Measurements from ENCODE around the gene MAP6. TPM values are rescaled to one million over a fixed set of nuclear protein-coding genes. Genes with fewer than 3 reads are reported as not detected.

MAP6 gene
- total and polyA plus RNA-seq, 2 of the 13 experiments (the other 11 are each of a cell fraction or from before 2014, with no cell fraction given) = 0.04 TPM; not detected in 1

- TF ChIP-seq NFAT5 (CRISPR knock-in tag; IDR thresholded peaks at IDR 0.05) (no peak), KAT7 (CRISPR knock-in tag; IDR thresholded peaks at IDR 0.05; ENCODE audit: borderline replicate concordance) (no peak), ZNF354B (CRISPR knock-in tag; IDR thresholded peaks at IDR 0.05) (no peak)
Observed at GRCh38 chr11:75598264-75598663, 70.6 kb downstream of the MAP6 start (continued).

GRCh38 chr11:75597636-75598035 lies 71.2 kb downstream of the MAP6 start:
- ATAC-seq = peak; percentile 86
- no peaks in the 10 kb centered on the region for H4K20me1 ChIP-seq (ENCODE audit: insufficient read depth, low read length)
- peak; percentile 82 for FAIRE-seq
- BruUV-seq (replicated peaks) = no TSS peak
- no peak overlapping the region for H3K9ac ChIP-seq (ENCODE audit: insufficient read depth, low read depth, low read length)
- peak; percentile 36 for DNase-seq (ENCODE audit: low spot score)
- intact Hi-C loops (cut with micrococcal nuclease; ENCODE audit: unreplicated experiment) (no loop called here), in situ Hi-C loops (cut with HindIII; ENCODE audit: extremely low pct_ligation_motif_present, low pct_unique_long_range_greater_than_20kb) (loop anchor here (5.0 kb wide), 1 partner anchor 170 kb away; the partner anchor contains the start of gene DGAT2)
- no peaks in the 10 kb centered on the region for H3K9me3 ChIP-seq (ENCODE audit: low read length)
- 9% methylated on average over 4 of the region's 4 CpGs for WGBS (ENCODE audit: low lambda C conversion rate)
- no peak overlapping the region for H3K27ac ChIP-seq (ENCODE audit: extremely low read length, insufficient read depth, low read length)
- no peak overlapping the region for H2AFZ ChIP-seq (ENCODE audit: low read length)
- ChIA-PET CTCF (ENCODE audit: low intra/inter-chr PET ratio, low total read pairs) (interaction anchor here (1.3 to 1.7 kb wide), 2 partner anchors 51 to 171 kb away, joined by 3 to 6 read pairs; partner anchors contain the start of gene DGAT2), POLR2A (interaction anchor here (1.0 kb wide), 1 partner anchor 41 kb away, joined by 3 read pairs; no protein-coding TSS in a partner anchor)
- peaks cover 10% of the 10 kb centered on the region for H3K4me1 ChIP-seq (ENCODE audit: insufficient read depth, low read length)
- no peaks in the 10 kb centered on the region for H3K36me3 ChIP-seq (replicated peaks in 1 of 2; ENCODE audit: control insufficient read depth in 1 of 2, insufficient read depth in 2 of 2, low read length in 2 of 2)
- no peak overlapping the region for H3K4me3 ChIP-seq (replicated peaks in 1 of 3; ENCODE audit: insufficient read depth in 1 of 3, low read depth in 2 of 3, low read length in 3 of 3)
- H3K27me3 ChIP-seq (ENCODE audit: control insufficient read depth in 1 of 2, insufficient read depth in 2 of 2, low read length in 2 of 2) = peaks cover 2 to 14% of the 10 kb centered on the region in 2 experiments; a peak in 3 of 5 replicates
- H3K4me2 ChIP-seq (ENCODE audit: low read depth, low read length) = no peak overlapping the region
- no peaks in the 10 kb centered on the region for H3K79me2 ChIP-seq (ENCODE audit: insufficient read depth, low read length)
- TF ChIP-seq ATF4 (CRISPR knock-in tag; IDR thresholded peaks at IDR 0.05) (no peak), TGIF2 (CRISPR knock-in tag; IDR thresholded peaks at IDR 0.05) (no peak), ZNF256 (CRISPR knock-in tag; conservative IDR thresholded peaks at IDR 0.05) (no peak), XRCC5 (optimal IDR thresholded peaks at IDR 0.05; ENCODE audit: low read length) (peak; percentile 46), LBX2 (CRISPR knock-in tag; IDR thresholded peaks at IDR 0.05; ENCODE audit: borderline replicate concordance) (no peak), ELK4 (CRISPR knock-in tag; IDR thresholded peaks at IDR 0.05; ENCODE audit: borderline replicate concordance) (no peak)
